ENCODE measurements around the gene CDKL4. TPM values are rescaled to one million over a fixed set of nuclear protein-coding genes. Genes with fewer than 3 reads are reported as not detected.

CDKL4 gene
- total and polyA plus RNA-seq, 2 of the 13 experiments (the other 11 are each of a cell fraction or from before 2014, with no cell fraction given), result 0.29 to 0.50 TPM

DNA sequence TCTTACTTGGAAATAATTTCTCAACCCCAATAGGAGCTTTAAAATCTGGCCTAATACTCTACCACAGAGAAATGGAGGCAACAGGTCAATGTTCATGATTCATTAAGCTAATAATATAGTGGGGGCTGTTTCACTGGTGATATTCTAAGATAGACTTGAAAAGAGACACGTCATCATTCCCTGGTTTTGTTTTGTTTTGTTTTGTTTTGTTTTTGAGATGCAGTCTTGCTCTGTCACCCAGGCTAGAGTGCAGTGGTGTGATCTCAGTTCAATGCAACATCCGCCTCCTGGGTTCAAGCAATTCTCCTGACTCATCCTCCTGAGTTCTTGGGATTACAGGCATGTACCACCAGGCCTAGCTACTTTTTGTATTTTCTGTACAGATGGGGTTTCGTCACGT, 85.4 kb downstream of the CDKL4 start:
- no peaks in the 10 kb centered on the region for H4K20me1 ChIP-seq (ENCODE audit: insufficient read depth, low read length)
- no peak overlapping the region for H3K9ac ChIP-seq (ENCODE audit: insufficient read depth, low read depth, low read length)
- FAIRE-seq (no peak), ATAC-seq (no peak), DNase-seq (ENCODE audit: low spot score) (no peak)
- ChIA-PET POLR2A (no interaction called here), CTCF (ENCODE audit: low intra/inter-chr PET ratio, low total read pairs) (no interaction called here)
- H3K36me3 ChIP-seq (replicated peaks in 1 of 2; ENCODE audit: control insufficient read depth in 1 of 2, insufficient read depth in 2 of 2, low read length in 2 of 2), result no peaks in the 10 kb centered on the region
- in situ Hi-C loops (cut with HindIII; ENCODE audit: extremely low pct_ligation_motif_present, low pct_unique_long_range_greater_than_20kb), result no loop called here
- intact Hi-C loops (cut with micrococcal nuclease; ENCODE audit: unreplicated experiment), result no loop called here
- no peaks in the 10 kb centered on the region for H3K4me1 ChIP-seq (ENCODE audit: insufficient read depth, low read length)
- no peak overlapping the region for H3K27ac ChIP-seq (ENCODE audit: extremely low read length, insufficient read depth, low read length)
- BruUV-seq (replicated peaks), result no TSS peak
- no peak overlapping the region for H3K4me3 ChIP-seq (replicated peaks in 1 of 3; ENCODE audit: insufficient read depth in 1 of 3, low read depth in 2 of 3, low read length in 3 of 3)
- 83% methylated on average over 4 of the region's 4 CpGs for WGBS (ENCODE audit: low lambda C conversion rate)
- H3K27me3 ChIP-seq (ENCODE audit: control insufficient read depth in 1 of 2, insufficient read depth in 2 of 2, low read length in 2 of 2), result no peaks in the 10 kb centered on the region
- H3K79me2 ChIP-seq (ENCODE audit: insufficient read depth, low read length), result no peaks in the 10 kb centered on the region
- TF ChIP-seq ZNF296 (CRISPR knock-in tag; conservative IDR thresholded peaks at IDR 0.05), result no peak
- TF ChIP-seq SP5 (CRISPR knock-in tag; IDR thresholded peaks at IDR 0.05; ENCODE audit: borderline replicate concordance, low read depth), result no peak
- TF ChIP-seq ZNF17 (CRISPR knock-in tag; IDR thresholded peaks at IDR 0.05), result no peak
- TF ChIP-seq GABPB1 (CRISPR knock-in tag; IDR thresholded peaks at IDR 0.05), result no peak
- no peak for TF ChIP-seq RELA (CRISPR knock-in tag; IDR thresholded peaks at IDR 0.05)
- TF ChIP-seq, protein P1, sequence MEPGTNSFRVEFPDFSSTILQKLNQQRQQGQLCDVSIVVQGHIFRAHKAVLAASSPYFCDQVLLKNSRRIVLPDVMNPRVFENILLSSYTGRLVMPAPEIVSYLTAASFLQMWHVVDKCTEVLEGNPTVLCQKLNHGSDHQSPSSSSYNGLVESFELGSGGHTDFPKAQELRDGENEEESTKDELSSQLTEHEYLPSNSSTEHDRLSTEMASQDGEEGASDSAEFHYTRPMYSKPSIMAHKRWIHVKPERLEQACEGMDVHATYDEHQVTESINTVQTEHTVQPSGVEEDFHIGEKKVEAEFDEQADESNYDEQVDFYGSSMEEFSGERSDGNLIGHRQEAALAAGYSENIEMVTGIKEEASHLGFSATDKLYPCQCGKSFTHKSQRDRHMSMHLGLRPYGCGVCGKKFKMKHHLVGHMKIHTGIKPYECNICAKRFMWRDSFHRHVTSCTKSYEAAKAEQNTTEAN (CRISPR knock-in tag; conservative IDR thresholded peaks at IDR 0.05), result no peak
- TF ChIP-seq CREB1 (IDR thresholded peaks at IDR 0.05), result peak; percentile 80
- no peak for TF ChIP-seq CREB1 (CRISPR knock-in tag; IDR thresholded peaks at IDR 0.05)
- TF ChIP-seq ZNF124 (CRISPR knock-in tag; IDR thresholded peaks at IDR 0.05), result no peak
- no peak overlapping the region for H3K4me2 ChIP-seq (ENCODE audit: low read depth, low read length)
- no peak overlapping the region for H2AFZ ChIP-seq (ENCODE audit: low read length)
- no peaks in the 10 kb centered on the region for H3K9me3 ChIP-seq (ENCODE audit: low read length)

DNA sequence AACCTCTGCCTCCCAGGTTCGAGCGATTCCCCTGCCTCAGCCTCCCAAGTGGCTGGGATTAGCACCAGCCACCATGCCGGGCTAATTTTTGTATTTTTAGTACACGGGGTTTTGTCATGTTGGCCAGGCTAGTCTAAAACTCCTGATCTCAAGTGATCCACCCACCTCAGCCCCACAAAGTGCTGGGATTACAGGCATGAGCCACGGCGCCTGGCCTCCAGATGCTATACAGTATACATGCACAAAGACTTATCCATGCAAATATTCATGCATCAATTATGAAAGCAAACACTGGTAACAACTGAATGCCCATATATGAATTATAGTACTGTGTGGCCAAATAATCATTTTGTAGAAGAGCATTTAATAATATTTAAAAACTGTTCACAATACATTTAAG, 86.9 kb downstream of the CDKL4 start:
- intact Hi-C loops (cut with micrococcal nuclease; ENCODE audit: unreplicated experiment), result no loop called here
- no peak for DNase-seq (ENCODE audit: low spot score)
- Histone ChIP-seq H3K4me2 (ENCODE audit: low read depth, low read length) (no peak overlapping the region), H3K27me3 (ENCODE audit: control insufficient read depth in 1 of 2, insufficient read depth in 2 of 2, low read length in 2 of 2) (no peaks in the 10 kb centered on the region), H3K9ac (ENCODE audit: insufficient read depth, low read depth, low read length) (no peak overlapping the region), H3K27ac (ENCODE audit: extremely low read length, insufficient read depth, low read length) (no peak overlapping the region), H3K4me1 (ENCODE audit: insufficient read depth, low read length) (no peaks in the 10 kb centered on the region), H3K4me3 (replicated peaks in 1 of 3; ENCODE audit: insufficient read depth in 1 of 3, low read depth in 2 of 3, low read length in 3 of 3) (no peak overlapping the region), H3K79me2 (ENCODE audit: insufficient read depth, low read length) (no peaks in the 10 kb centered on the region), H4K20me1 (ENCODE audit: insufficient read depth, low read length) (no peaks in the 10 kb centered on the region), H3K36me3 (replicated peaks in 1 of 2; ENCODE audit: control insufficient read depth in 1 of 2, insufficient read depth in 2 of 2, low read length in 2 of 2) (no peaks in the 10 kb centered on the region), H2AFZ (ENCODE audit: low read length) (no peak overlapping the region), H3K9me3 (ENCODE audit: low read length) (no peaks in the 10 kb centered on the region)
- in situ Hi-C loops (cut with HindIII; ENCODE audit: extremely low pct_ligation_motif_present, low pct_unique_long_range_greater_than_20kb), result no loop called here
- ATAC-seq, result no peak
- 72% methylated on average over 6 of the region's 6 CpGs for WGBS (ENCODE audit: low lambda C conversion rate)
- FAIRE-seq, result no peak
- POLR2A ChIA-PET, result no interaction called here
- no TSS peak for BruUV-seq (replicated peaks)
- CTCF ChIA-PET (ENCODE audit: low intra/inter-chr PET ratio, low total read pairs), result no interaction called here
- TF ChIP-seq TBP (CRISPR knock-in tag; IDR thresholded peaks at IDR 0.05), result no peak
- TF ChIP-seq, protein P2, sequence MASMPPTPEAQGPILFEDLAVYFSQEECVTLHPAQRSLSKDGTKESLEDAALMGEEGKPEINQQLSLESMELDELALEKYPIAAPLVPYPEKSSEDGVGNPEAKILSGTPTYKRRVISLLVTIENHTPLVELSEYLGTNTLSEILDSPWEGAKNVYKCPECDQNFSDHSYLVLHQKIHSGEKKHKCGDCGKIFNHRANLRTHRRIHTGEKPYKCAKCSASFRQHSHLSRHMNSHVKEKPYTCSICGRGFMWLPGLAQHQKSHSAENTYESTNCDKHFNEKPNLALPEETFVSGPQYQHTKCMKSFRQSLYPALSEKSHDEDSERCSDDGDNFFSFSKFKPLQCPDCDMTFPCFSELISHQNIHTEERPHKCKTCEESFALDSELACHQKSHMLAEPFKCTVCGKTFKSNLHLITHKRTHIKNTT (CRISPR knock-in tag; IDR thresholded peaks at IDR 0.05), result no peak
- TF ChIP-seq ZNF530 (CRISPR knock-in tag; IDR thresholded peaks at IDR 0.05; ENCODE audit: low read depth), result no peak
- TF ChIP-seq THYN1 (CRISPR knock-in tag; IDR thresholded peaks at IDR 0.05; ENCODE audit: borderline replicate concordance, low read depth), result no peak
- TF ChIP-seq RBM22 (optimal IDR thresholded peaks at IDR 0.05; ENCODE audit: low read length), result no peak
- TF ChIP-seq ZSCAN20 (CRISPR knock-in tag; IDR thresholded peaks at IDR 0.05; ENCODE audit: borderline replicate concordance), result no peak
- no peak for TF ChIP-seq ZNF207 (IDR thresholded peaks at IDR 0.05; ENCODE audit: borderline replicate concordance)
- TF ChIP-seq MEF2D (CRISPR knock-in tag; IDR thresholded peaks at IDR 0.05), result no peak
- TF ChIP-seq ZNF713 (CRISPR knock-in tag; IDR thresholded peaks at IDR 0.05), result no peak
- TF ChIP-seq BCL6 (CRISPR knock-in tag; IDR thresholded peaks at IDR 0.05), result no peak
- no peak for TF ChIP-seq ZNF3 (CRISPR knock-in tag; IDR thresholded peaks at IDR 0.05)
- TF ChIP-seq ZNF496 (CRISPR knock-in tag; IDR thresholded peaks at IDR 0.05; ENCODE audit: insufficient replicate concordance), result no peak
- no peak for TF ChIP-seq ZFX (CRISPR knock-in tag; IDR thresholded peaks at IDR 0.05; ENCODE audit: low read depth)

Data from HepG2 (cell line).